GM12891 (cell line): ENCODE results near the gene RAB27B.
"Not testable (repeated sequence)": the region's sequence is repeated elsewhere in the genome, so short reads cannot be mapped to it uniquely, and the experiment has no call there.

Source experiments
- DNase-seq: peaks from one replicate; pipeline ENCODE4 v3.0.0; 2011; ENCODE audit warnings: low spot score; ENCODE audit not compliant: insufficient read length
- FAIRE-seq: peaks from 2 replicates; lab custom pipeline; 2011; peaks lifted over from hg19 to GRCh38; lab: Jason Lieb, UNC
- PAX5 ChIP-seq: IDR thresholded peaks from 2 replicates; pipeline ENCODE4 v1.6.1; 2011; ENCODE audit warnings: low read length, moderate library complexity, mild to moderate bottlenecking; ENCODE audit not compliant: insufficient read depth, severe bottlenecking
- POLR2A ChIP-seq: IDR thresholded peaks from 2 replicates; pipeline ENCODE4 v1.6.1; 2011; ENCODE audit warnings: low read depth, low read length, control low read depth
- POLR2AphosphoS5 ChIP-seq: IDR thresholded peaks from 2 replicates; pipeline ENCODE4 v1.6.1; 2011; ENCODE audit warnings: low read depth, low read length, control low read depth
- POU2F2 ChIP-seq: IDR thresholded peaks from 2 replicates; pipeline ENCODE4 v1.6.1; 2011; ENCODE audit warnings: low read depth, mild to moderate bottlenecking, control low read depth, low read length, moderate library complexity
- SPI1 ChIP-seq: IDR thresholded peaks from 2 replicates; pipeline ENCODE4 v1.6.1; 2011; ENCODE audit warnings: low read depth, low read length, control low read depth
- TAF1 ChIP-seq: IDR thresholded peaks from 2 replicates; pipeline ENCODE4 v1.6.1; 2011; ENCODE audit warnings: low read depth, low read length, control low read depth

RAB27B gene

GRCh38 chr18:54843314-54843713 is 15.0 kb downstream of the RAB27B start:
- FAIRE-seq (no peak), DNase-seq (no peak)

GRCh38 chr18:54845787-54846186 is 17.5 kb downstream of the RAB27B start:
- FAIRE-seq (no peak), DNase-seq (no peak)
- no peak for TF ChIP-seq TAF1
- no peak for TF ChIP-seq PAX5
- TF ChIP-seq POLR2A: no peak
- TF ChIP-seq POU2F2: no peak
- TF ChIP-seq POLR2AphosphoS5: no peak
- no peak for TF ChIP-seq SPI1

More at GRCh38 chr18:54843314-54843713, 15.0 kb downstream of the RAB27B start:
- no peak for TF ChIP-seq SPI1
- TF ChIP-seq POLR2A: no peak
- no peak for TF ChIP-seq PAX5
- no peak for TF ChIP-seq POU2F2
- no peak for TF ChIP-seq TAF1
- no peak for TF ChIP-seq POLR2AphosphoS5

- DNase-seq (no peak), FAIRE-seq (no peak)
- no peak for TF ChIP-seq POU2F2
- no peak for TF ChIP-seq PAX5
- no peak for TF ChIP-seq SPI1
- no peak for TF ChIP-seq TAF1
- TF ChIP-seq POLR2A: no peak
- TF ChIP-seq POLR2AphosphoS5: no peak
Measured at GRCh38 chr18:54848121-54848520, 19.8 kb downstream of the RAB27B start.

GRCh38 chr18:54849683-54850082 is 21.4 kb downstream of the RAB27B start:
- FAIRE-seq (no peak), DNase-seq (no peak)
- TF ChIP-seq TAF1 (no peak), POU2F2 (no peak), POLR2AphosphoS5 (no peak)

- FAIRE-seq: no peak
- TF ChIP-seq POLR2A (no peak), POU2F2 (no peak), TAF1 (no peak), POLR2AphosphoS5 (no peak)
- DNase-seq: no peak
Measured at GRCh38 chr18:54850598-54850997, 22.3 kb downstream of the RAB27B start.

GRCh38 chr18:54852780-54853675 is 24.8 kb downstream of the RAB27B start:
- TF ChIP-seq POLR2A: no peak
- TF ChIP-seq POLR2AphosphoS5: no peak
- TF ChIP-seq SPI1: no peak
- TF ChIP-seq POU2F2: no peak
- no peak for TF ChIP-seq PAX5
- TF ChIP-seq TAF1: no peak
- no peak for FAIRE-seq
- DNase-seq: no peak

- not testable (repeated sequence) for DNase-seq, FAIRE-seq
Measured at GRCh38 chr18:54855050-54855449, 26.8 kb downstream of the RAB27B start.

- TF ChIP-seq POLR2A (no peak), POLR2AphosphoS5 (no peak), POU2F2 (no peak), PAX5 (no peak), TAF1 (no peak), SPI1 (no peak)
- FAIRE-seq: no peak
Measured at GRCh38 chr18:54856105-54856646, 27.9 kb downstream of the RAB27B start.

GRCh38 chr18:54857499-54857898 is 29.2 kb downstream of the RAB27B start:
- TF ChIP-seq POLR2AphosphoS5: no peak
- no peak for TF ChIP-seq POU2F2
- no peak for TF ChIP-seq TAF1
- no peak for TF ChIP-seq POLR2A
- no peak for TF ChIP-seq PAX5
- TF ChIP-seq SPI1: no peak
- DNase-seq: no peak
- FAIRE-seq: no peak

More at GRCh38 chr18:54856105-54856646, 27.9 kb downstream of the RAB27B start:
- DNase-seq: no peak

GRCh38 chr18:54859667-54860421 is 31.6 kb downstream of the RAB27B start:
- FAIRE-seq (no peak), DNase-seq (no peak)

More at GRCh38 chr18:54859667-54860421, 31.6 kb downstream of the RAB27B start:
- TF ChIP-seq POLR2AphosphoS5 (no peak), POU2F2 (no peak), PAX5 (no peak), SPI1 (no peak), POLR2A (no peak), TAF1 (no peak)
